Colonic mucosa (tissue), 4 donors: ENCODE results near the gene SLC24A1. TPM values are rescaled to one million over a fixed set of nuclear protein-coding genes. Genes with fewer than 3 reads are reported as not detected.

Source experiments
- DNase-seq: peaks from one replicate; pipeline ENCODE4 v3.0.0-alpha.2; 2020
- H3K27ac ChIP-seq: fragments of 200-600 bp; one replicate; pipeline ENCODE4 v1.8.0; 2021
- H3K27me3 ChIP-seq: fragments of 200-600 bp; one replicate; pipeline ENCODE4 v1.8.0; 2021
- H3K36me3 ChIP-seq: fragments of 200-600 bp; one replicate; pipeline ENCODE4 v1.8.0; 2021
- H3K4me1 ChIP-seq: fragments of 200-600 bp; one replicate; pipeline ENCODE4 v1.8.0; 2021; ENCODE audit warnings: mild to moderate bottlenecking
- H3K4me3 ChIP-seq: fragments of 200-600 bp; one replicate; pipeline ENCODE4 v1.8.0; 2021
- H3K9ac ChIP-seq, 2 donors: one replicate each; pipeline ENCODE4 v1.7.0; 2013; ENCODE audit warnings: control low read depth in 2 of 2, low read depth in 2 of 2, low read length in 2 of 2
- H3K9me3 ChIP-seq: fragments of 200-600 bp; one replicate; pipeline ENCODE4 v1.8.0; 2021
- CTCF ChIP-seq: fragments of 200-600 bp; IDR thresholded peaks from one replicate; pipeline ENCODE4 v1.8.0; 2022; ENCODE audit warnings: antibody characterized with exemption, mild to moderate bottlenecking
- intact Hi-C: fragments of 100-400 bp; cut with DNase I; formaldehyde crosslinking; loops from one replicate; pipeline ENCODE4 v1.14.1; 2022
- total RNA-seq, 2 donors: library from RNA; stranded (reverse); fragmentation: NEBNext Ultra II Directional in 1 of 2; extraction: Animal tissue kit (Norgen Biotek cat#: 25700) in 1 of 2; gene quantifications; one replicate each; pipeline ENCODE4 v1.2.1, GENCODE V29; 2021
- donor health status: healthy.
- donor health status: DM: no; HTN: no; CAD: no.
- donor health status: DM: no; HTN: no; CAD: no.

SLC24A1 gene
- total RNA-seq, 2 donors from 2014 or later, result 5.5 to 7.1 TPM

- intact Hi-C loops, result no loop called here
- TF ChIP-seq CTCF, result no peak
- Histone ChIP-seq H3K36me3 (no peaks in the 10 kb centered on the region), H3K9me3 (no peaks in the 10 kb centered on the region), H3K9ac (no peak overlapping the region), H3K27me3 (no peaks in the 10 kb centered on the region), H3K4me3 (no peak overlapping the region), H3K27ac (no peak overlapping the region), H3K4me1 (no peaks in the 10 kb centered on the region)
- DNase-seq, result no peak
Measured at GRCh38 chr15:65630760-65631159, 9.0 kb downstream of the SLC24A1 start.

GRCh38 chr15:65631503-65631902 lies 9.8 kb downstream of the SLC24A1 start:
- Histone ChIP-seq H3K4me1 (no peaks in the 10 kb centered on the region), H3K27ac (no peak overlapping the region), H3K36me3 (no peaks in the 10 kb centered on the region), H3K9ac (no peak overlapping the region), H3K27me3 (no peaks in the 10 kb centered on the region), H3K4me3 (no peak overlapping the region), H3K9me3 (no peaks in the 10 kb centered on the region)
- intact Hi-C loops, result no loop called here
- no peak for TF ChIP-seq CTCF
- DNase-seq, result no peak

- no peaks in the 10 kb centered on the region for H3K27me3 ChIP-seq
- H3K4me3 ChIP-seq, result no peak overlapping the region
- intact Hi-C loops, result no loop called here
- no peaks in the 10 kb centered on the region for H3K4me1 ChIP-seq
- no peaks in the 10 kb centered on the region for H3K9me3 ChIP-seq
- no peak for DNase-seq
- TF ChIP-seq CTCF, result no peak
- no peak overlapping the region for H3K9ac ChIP-seq
- no peaks in the 10 kb centered on the region for H3K36me3 ChIP-seq
- H3K27ac ChIP-seq, result no peak overlapping the region
Measured at GRCh38 chr15:65632780-65633375, 11.1 kb downstream of the SLC24A1 start.

- H3K9me3 ChIP-seq, result no peaks in the 10 kb centered on the region
- H3K27ac ChIP-seq, result no peak overlapping the region
- no peak overlapping the region for H3K9ac ChIP-seq
- H3K4me3 ChIP-seq, result no peak overlapping the region
- intact Hi-C loops, result no loop called here
- no peaks in the 10 kb centered on the region for H3K4me1 ChIP-seq
- DNase-seq, result no peak
- H3K27me3 ChIP-seq, result no peaks in the 10 kb centered on the region
- no peaks in the 10 kb centered on the region for H3K36me3 ChIP-seq
- TF ChIP-seq CTCF, result no peak
Measured at GRCh38 chr15:65633752-65634151, 12.0 kb downstream of the SLC24A1 start.

GRCh38 chr15:65634356-65634755 lies 12.6 kb downstream of the SLC24A1 start:
- H3K4me1 ChIP-seq, result no peaks in the 10 kb centered on the region
- no peak overlapping the region for H3K27ac ChIP-seq
- H3K4me3 ChIP-seq, result no peak overlapping the region
- no peak for DNase-seq
- H3K9me3 ChIP-seq, result no peaks in the 10 kb centered on the region
- TF ChIP-seq CTCF, result no peak
- H3K36me3 ChIP-seq, result no peaks in the 10 kb centered on the region
- H3K9ac ChIP-seq, result no peak overlapping the region
- H3K27me3 ChIP-seq, result no peaks in the 10 kb centered on the region
- intact Hi-C loops, result no loop called here
